Measurements from ENCODE around the gene BMERB1.
A peak's percentile ranks its signal among the peaks of the same experiment; 100 is the strongest.
"Not testable (repeated sequence)": the region's sequence is repeated elsewhere in the genome, so short reads cannot be mapped to it uniquely, and the experiment has no call there.

BMERB1 gene

DNA sequence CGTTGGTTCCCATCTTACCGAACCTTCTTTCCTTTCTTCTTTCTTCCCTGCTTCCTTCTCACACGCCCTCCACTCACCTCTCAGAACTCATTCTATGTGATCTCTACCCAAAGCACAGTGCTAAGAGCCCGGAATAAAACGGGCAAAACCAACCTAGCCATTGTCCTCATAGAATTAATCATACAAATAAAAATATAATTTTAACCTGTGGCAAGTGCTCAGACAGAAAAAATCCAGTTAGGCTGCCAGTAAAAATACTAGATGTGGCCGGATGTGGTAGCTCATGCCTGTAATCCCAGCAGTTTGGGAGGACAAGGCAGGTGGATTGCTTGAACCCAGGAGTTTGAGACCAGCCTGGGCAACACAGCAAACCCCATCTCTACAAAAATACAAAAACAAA, 27.0 kb downstream of the BMERB1 start:
- DNase-seq (ENCODE audit: low read depth in 2 of 2) = no peak

DNA sequence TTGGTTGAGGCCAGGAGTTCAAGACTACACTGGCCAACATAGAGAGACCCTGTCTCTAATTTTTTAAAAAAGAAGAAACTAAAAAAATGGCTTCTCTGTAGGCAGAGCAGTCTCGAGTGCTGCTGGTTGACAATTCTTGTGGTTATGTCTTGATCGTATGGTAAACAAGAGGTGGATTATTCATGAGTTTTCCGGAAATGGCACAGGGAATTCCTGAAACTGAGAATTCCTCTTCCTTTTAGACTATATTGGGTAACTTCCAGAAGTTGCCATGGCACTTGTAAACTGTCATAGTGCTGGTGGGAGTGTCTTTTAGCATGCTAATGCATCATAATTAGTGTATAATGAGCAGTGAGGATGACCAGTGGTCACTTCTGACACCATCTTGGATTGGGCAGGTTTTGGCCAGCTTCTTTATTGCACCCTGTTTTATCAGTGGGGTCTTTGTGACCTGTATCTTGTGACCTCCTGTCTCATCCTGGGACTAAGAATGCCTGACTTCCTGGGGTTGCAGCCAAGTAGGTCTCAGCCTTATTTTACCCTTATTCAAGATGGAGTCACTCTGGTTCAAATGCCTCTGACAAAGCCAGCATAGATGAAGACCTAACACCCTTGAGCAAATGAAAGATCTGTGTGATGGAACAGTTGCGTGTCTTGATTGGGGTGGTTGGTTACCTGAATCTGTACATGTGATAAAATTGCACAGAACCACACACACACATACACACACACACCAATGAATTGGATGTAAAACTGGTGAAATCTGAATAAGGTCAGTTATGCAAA, 30.2 kb downstream of the BMERB1 start:
- no peak for DNase-seq (ENCODE audit: low read depth in 2 of 2)

DNA sequence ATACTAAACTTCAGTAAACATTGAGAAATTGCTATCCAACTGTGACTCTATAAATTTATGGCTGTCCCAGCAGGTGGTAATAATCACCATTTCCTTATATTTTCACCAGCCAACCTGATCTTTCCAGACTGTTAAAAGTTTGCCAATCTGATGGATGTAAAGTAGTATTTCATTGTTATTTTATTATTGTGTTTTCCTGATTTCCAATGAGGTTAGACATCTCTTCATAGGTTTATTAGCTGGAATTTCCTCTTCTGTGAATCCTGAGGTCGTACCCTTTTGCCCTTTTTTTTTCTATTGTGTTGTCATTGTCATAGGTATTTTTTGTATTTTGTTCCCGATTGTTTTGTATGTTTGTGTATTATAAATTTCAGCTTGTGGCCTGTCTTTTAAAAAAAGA, 31.7 kb downstream of the BMERB1 start:
- no peak for DNase-seq (ENCODE audit: low read depth in 2 of 2)

DNA sequence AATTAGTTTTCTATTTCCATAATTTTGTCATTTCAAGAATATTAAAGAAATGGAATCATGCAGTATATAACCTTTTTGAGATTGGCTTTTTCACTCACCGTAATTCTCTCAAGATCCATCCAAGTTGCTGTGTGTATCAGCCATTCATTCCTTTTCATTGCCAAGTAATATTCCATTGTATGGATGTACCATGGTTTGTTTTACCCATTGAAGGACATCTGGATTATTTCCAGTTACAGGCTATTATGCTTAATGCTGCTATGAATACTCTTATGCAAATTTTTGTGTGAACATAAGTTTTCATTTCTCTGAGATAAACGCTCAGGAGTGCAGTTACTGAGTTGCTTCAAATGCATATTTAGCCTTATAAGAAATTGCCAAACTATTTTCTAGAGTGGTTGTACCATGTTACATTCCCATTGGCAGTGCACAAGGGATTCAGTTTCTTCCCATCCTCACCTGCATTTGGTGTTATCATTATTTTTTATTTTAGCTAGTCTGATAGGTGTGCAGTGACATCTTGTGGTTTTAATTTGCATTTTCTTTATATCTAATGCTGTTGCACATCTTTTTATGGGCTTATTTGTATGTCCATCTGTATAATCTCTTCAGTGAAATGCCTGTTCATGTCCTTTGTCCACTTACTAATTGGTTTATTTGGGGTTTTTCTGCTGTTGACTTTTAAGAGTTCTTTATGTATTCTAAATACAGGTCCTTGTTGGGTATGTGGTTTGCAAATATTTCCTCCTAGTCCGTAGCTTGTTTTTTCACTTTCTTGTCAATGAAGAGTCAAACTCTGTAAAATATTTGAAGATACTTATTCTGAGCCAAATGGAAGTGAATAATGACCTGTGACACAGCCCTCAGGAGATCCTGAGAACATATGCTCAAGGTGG, 32.7 kb downstream of the BMERB1 start:
- DNase-seq (ENCODE audit: low read depth in 2 of 2) = no peak

DNA sequence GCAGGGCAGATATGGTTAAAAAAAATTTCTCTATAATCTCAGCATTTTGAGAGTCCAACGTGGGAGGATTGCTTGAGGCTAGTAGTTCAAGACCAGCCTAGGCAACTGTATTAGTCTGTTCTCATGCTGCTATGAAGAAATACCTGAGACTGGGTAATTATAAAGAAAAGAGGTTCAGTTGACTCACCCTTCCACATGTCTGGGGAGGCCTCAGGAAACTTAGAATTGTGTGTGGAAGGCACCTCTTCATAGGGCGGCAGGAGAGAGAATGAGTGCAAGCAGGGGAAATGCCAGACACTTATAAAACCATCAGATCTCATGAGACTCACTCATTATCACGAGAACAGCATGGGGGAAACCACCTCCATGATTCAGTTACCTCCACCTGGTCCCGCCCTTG, 42.6 kb downstream of the BMERB1 start:
- not testable (repeated sequence) for DNase-seq (ENCODE audit: low read depth in 2 of 2)

DNA sequence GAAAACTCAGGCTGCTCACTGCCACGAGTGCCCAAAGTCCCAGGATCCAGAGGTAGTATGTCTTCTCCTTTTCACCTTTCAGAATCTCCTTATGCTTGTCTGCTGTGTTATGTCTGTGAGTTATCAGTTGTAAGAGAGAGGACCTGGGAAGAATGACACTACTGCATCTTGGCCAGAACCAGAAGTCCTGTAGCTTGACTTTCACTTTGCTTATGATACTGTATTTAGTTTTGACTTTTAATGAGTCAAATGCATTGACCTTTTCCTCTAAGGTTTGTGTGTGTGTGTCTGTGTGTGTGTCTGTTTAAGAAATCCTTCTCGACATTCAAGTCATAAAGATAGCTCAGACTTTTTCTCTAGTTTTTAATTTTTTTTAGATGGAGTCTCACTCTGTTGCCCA, 43.4 kb downstream of the BMERB1 start:
- no peak for DNase-seq (ENCODE audit: low read depth in 2 of 2)

DNA sequence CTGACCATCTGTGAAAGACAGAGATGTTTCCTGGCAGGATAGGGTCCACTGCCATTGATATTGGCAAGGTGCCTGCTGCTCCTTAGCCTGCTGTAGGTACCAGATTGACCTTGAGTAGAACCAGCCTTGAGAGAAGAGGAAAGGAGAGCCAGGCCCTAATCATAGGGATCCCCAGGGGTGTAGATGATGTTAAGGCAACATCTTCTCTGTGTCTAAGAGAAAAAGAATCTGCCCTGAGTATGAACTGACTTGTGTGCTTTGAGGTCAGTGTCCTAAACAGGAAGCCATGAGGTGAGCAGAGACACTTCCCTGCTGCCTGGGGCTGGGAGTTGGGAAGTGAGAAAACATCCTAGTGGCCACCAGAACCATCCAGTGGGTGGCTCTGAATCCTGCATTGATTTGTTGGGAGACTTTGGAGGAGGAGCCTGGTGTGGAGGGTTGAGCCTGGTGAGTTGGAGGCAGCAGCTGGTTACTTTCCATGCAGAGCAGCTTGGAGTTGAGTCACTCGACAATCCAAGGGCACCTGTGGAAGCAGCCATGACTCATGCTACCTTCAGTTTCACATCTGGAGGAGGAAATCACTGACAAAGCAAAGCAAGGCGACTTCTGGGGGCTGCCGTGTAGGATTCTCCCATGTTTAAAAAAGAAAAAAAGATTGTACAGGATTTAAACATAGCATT, 47.8 kb downstream of the BMERB1 start:
- peak; percentile 15 to 28 for DNase-seq (ENCODE audit: low read depth in 2 of 2)

DNA sequence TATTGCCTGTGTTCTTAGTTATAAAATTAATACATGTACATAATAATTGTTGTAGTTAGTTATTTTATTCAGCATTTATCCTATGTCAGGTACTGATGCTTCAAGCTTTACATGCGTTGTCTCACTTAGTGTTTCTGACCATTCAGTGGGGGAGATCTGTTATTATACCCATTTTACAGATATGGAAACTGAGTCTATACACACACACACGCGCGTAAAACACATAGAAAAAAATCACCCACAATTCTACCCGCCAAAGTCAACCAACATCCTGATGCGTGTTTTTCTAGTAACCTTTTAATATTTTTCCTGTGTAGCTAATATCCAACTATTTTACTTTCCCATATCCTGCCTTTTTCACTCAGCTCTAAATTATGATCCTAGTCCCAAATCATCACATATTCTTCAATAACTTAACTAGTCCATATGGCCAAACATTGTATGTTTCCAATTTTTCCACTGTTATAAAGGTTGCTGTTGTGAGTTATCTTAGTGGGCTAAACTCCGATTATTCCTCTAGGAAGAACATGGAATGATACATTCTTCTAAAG, 48.4 kb downstream of the BMERB1 start:
- no peak for DNase-seq (ENCODE audit: low read depth in 2 of 2)

DNA sequence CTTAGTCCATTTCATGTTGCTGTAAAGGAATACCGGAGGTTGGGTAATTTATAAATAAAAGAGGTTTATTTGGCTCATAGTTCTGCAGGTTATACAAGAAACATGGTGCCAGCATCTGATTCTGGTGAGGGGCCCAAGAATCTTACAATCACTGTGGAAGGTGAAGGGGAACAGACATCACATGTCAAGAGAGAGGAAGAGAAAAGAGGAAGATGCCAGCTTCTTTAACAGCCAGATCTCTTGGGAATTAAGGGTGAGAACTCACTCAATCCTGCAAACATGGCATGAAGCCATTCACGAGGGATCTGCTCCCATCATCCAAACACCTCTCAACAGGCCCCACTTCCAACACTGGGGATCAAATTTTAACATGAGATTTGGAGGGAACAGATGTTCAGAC, 49.5 kb downstream of the BMERB1 start:
- DNase-seq (ENCODE audit: low read depth in 2 of 2) = no peak

DNA sequence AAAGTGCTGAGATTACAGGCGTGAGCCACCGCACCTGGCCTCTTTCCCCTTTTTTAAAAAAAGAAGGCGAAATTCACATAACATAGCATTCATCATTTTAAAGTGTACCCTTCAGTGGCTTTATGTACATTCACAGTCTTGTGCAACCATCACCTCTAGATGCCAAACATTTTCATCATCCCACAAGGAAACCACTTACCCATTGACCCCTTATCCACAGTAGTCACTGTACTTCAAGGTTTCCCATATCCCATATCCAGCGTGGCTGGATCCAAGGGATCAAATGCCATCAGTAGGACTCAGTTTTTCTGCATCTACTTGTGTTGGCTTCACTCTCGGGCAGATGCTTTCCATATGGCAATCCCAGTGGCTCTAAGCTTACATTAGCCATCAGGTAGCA, 50.3 kb downstream of the BMERB1 start:
- DNase-seq (ENCODE audit: low read depth in 2 of 2) = no peak

DNA sequence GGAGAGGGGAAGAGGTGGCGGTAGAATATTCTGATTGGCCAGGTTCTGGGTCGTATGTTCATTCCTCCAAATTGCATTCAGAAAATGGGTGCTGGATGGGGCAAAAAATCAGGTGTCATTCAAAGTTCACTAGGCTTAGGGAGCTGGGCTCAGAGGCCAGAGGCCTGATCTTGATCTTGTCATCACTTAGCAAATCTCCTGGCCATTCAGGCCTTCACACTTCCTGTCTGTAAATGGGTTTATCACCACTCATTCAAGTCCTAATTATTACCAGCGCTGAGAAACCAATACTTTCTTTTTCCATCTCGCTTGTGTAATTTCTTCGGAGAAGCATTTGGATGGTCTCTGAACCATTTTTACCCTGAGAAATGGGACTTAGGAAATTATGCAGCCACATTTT, 50.8 kb downstream of the BMERB1 start:
- DNase-seq (ENCODE audit: low read depth in 2 of 2) = no peak

DNA sequence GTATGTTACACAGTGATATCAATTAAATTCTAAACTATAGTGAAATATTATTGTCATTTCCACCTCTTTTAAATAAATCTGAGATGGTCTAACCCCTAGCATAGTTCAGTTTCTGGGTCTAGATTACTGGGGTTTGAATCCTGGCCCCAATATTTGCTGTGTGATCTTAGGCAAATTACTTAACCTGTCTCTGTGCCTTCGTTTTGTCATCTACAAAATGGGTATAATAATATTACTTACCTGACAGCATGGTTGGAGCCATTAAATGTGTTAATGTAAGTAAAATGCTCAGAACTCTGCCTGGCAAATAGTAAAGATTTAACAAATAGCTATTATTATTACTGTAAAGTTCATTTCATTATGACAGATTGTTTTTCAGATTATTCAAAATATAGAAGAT, 52.3 kb downstream of the BMERB1 start:
- DNase-seq (ENCODE audit: low read depth in 2 of 2) = no peak

DNA sequence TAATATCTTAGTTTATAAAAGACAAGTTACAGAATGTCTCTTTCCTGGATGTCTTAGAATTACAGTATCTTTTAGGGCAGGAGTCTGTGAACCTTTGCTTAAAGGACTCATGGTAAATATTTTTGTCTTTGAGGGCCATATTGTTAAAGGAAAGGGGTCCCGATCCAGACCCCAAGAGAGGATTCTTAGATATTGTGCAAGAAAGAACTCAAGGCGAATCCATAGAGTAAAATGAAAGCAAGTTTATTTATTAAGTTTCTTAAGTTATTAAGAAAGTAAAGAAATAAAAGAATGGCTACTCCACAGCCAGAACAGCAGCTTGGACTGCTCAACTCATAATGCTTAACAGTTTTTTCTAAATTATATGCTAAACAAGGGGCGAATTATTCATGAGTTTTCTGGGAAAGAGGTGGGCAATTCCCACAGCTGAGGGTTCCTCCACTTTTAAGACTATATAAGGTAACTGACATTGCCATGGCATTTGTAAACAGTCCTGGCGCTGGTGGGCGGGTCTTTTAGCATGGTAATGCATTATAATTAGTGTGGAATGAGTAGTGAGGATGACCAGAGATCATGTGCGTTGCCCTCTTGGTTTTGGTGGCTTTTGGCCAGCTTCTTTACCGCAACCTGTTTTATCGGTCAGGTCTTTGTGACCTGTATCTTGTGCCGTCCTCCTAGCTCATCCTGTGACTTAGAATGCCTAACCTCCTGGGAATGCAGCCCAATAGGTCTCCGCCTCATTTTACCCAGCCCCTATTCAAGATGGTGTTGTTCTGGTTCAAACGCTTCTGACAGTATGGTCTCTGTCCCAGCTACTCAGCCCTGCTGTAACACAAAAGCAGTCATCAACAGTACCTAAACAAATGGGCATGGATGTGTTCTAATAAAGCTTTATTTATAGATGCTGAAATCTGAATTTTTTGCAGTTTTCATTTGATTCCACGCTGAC, 53.2 kb downstream of the BMERB1 start:
- DNase-seq (ENCODE audit: low read depth in 2 of 2) = no peak

DNA sequence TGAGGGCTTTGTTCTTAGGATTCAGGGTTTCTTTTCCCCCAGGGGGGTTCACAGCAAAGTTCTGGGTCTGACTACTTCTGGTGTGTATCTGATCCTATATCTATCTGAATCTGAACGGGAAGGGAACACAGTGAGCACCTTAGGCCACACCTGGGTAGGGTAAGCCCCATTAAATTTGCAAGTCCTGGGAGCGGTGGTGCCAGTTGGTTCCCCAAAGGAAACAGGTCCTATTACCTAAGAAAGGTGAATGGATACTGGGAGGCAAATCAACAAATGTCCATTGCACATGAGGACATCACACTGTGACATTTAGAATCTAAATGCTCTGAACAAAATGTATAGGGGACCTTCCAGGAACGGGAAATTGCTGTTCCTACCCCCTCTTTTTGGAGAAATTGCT, 54.6 kb downstream of the BMERB1 start:
- no peak for DNase-seq (ENCODE audit: low read depth in 2 of 2)

DNA sequence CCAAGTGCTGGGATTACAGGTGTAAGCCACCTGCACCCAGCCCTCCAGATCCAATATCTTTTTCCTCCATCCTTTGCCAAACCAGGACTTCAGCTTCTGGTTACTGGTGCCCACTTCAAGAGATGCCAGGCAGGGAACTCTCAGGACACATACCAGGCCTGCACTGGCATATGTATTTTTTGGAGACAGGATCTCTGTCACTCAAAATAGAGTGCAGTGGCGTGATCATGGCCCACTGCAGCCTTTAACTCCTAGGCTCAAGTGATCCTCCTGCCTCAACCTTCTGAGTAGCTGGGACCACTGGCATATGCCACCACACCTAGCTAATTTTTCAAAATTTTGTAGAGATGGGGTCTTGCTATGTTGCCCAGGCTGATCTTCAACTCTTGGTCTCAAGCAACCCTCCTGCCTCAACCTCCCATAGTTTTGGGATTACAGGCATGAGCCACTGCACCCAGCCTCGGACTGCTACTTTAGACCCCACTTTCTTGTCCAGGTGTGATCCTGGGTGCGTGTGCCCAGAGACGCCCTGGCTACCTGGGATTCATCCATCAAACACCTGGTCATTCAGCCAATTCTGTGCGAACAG, 55.8 kb downstream of the BMERB1 start:
- DNase-seq (ENCODE audit: low read depth in 2 of 2) = no peak

DNA sequence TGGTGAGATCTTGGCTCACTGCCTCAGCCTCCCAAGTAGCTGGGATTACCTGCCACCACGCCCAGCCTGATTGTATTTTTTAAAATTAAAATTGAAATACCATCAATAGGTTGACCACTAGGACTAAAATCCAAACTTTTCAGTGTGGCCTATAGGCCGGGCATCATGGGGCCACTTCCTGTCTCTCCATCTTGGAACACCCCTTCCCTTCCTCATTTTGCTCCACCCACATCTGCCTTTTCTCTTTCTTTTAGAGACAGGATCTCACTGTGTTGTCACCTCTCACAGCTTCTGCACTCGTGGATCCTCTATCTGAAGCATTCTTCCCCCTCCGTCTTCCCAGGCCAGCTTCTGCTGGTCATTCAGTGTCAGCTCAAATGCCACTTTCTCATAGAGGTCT, 57.0 kb downstream of the BMERB1 start:
- DNase-seq (ENCODE audit: low read depth in 2 of 2) = no peak

DNA sequence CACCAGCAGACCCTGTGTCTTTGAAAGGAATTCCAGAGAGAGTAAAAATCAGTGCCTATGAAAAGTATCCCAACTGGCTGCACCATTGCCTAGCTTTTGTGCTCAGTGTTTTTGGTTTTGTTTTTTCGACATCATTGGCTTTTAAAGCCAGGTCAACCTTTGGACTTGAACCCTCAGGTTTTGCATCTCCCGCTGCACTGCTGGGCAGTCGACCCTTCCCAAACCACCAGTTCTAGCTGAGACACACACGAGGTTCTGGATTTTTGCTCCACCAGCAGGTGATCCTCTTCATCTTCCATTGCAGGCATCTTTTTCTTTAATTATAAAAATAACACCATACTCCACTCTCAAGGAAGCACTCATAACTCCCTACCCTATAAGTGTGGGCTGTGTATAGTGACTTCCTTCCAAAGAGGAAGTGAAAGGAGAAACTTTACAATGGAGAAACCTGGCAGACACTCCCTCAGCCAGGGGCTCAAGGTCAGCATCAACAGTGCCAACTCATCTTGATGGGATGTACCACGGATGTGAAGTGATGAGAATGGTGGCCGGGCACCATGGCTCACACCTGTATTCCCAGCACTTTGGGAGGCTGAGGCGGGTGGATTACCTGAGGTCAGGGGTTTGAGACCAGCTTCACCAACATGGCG, 57.8 kb downstream of the BMERB1 start:
- no peak for DNase-seq (ENCODE audit: low read depth in 2 of 2)

DNA sequence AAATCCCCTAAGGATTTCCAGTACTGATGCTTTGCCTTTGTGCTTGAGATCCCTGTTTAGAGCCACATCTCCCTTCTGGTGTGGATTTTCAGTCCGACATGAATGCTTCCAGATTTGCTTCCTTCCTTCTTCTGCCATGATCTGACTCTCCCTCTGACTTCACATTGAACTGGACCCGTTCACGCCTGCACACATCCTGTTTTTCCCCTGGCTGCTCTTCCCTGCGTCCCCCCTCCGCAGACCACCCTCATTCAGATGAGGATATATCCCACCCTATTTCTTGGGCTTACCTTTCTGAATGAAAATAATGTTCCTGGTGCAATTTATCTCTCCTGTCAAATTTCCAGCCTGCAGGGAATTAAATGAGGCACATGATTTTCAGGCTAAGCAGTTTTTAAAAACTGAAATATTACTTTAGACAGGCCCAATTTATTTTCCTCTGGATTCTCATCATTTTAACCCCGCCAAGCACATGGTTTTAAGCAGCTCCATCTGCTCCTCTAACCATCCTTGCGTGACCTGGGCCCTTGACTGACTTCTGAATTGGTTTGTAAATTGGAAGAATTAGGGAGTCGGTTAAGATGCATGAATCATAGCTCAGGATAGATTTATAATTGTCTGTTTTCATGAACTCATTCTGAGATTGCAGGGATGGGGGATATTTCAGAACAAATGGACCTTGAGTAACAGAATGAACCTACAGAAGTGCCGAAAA, 59.2 kb downstream of the BMERB1 start:
- no peak for DNase-seq (ENCODE audit: low read depth in 2 of 2)

DNA sequence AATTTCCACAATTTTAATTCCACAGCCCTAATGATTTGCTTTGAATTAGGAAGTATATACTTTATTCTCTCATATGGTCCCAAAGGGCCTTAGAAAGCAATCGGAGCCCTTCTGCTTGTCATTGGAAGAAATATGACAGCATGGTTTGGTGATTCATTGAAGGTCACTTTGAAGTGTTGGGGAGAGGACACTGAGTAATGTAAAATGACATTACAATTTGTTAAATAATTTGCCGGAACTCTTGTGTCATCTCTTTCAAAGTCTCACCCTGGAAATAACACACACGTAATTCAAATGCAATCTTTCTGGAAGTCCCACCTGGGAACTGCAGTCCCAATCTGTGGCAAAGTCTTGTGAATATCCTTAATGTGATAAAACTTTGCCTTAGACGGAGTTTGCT, 59.8 kb downstream of the BMERB1 start:
- no peak for DNase-seq (ENCODE audit: low read depth in 2 of 2)

DNA sequence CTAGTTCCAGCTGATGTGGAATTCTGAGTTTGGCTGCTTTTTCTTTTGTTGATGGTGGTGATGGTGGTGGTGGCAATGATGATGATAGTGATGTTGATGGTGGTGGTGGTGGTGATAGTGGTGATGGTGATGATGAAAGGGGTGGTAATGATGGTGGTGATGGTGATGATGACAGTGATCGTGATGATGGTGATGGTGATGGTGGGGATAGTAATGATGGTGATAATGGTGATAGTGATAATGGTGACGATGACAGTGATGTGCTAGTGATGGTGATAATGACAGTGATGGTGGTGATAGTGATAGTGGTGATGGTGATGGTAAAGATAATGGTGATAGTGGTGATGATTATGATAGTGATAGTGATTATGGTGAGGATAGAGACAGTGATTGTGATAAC, 61.5 kb downstream of the BMERB1 start:
- DNase-seq (ENCODE audit: low read depth in 2 of 2) = no peak
